ENCODE data around the gene DNALI1.
A peak's percentile ranks its signal among the peaks of the same experiment; 100 is the strongest.

The DNALI1 gene

GRCh38 chr1:37553598-37553926 lies 3.2 kb upstream of the DNALI1 start:
- H3K4me3 ChIP-seq (ENCODE audit: low read length), result peak overlapping the region; percentile 99
- peaks cover 18% of the 10 kb centered on the region for H3K79me2 ChIP-seq (ENCODE audit: low read length)
- TF ChIP-seq CTCF (IDR thresholded peaks at IDR 0.05; ENCODE audit: low read depth, low read length), result no peak
- H3K27ac ChIP-seq (ENCODE audit: low read length), result peak overlapping the region; percentile 33; the same call in 1 of the 2 replicates
- peak overlapping the region; percentile 84 for H3K9ac ChIP-seq (ENCODE audit: low read length)
- no peaks in the 10 kb centered on the region for H3K36me3 ChIP-seq (replicated peaks; ENCODE audit: low read depth, low read length)
- peaks cover 9% of the 10 kb centered on the region for H3K4me1 ChIP-seq (ENCODE audit: low read length)
- H3K4me2 ChIP-seq (ENCODE audit: low read length), result peak overlapping the region; percentile 94
- no peaks in the 10 kb centered on the region for H3K9me3 ChIP-seq (ENCODE audit: insufficient read depth, low read length)
- no peaks in the 10 kb centered on the region for H3K27me3 ChIP-seq (ENCODE audit: low read depth, low read length)
- peaks cover 12% of the 10 kb centered on the region for H4K20me1 ChIP-seq (ENCODE audit: insufficient read depth, low read length)
- H2AFZ ChIP-seq (ENCODE audit: low read depth, low read length), result no peak overlapping the region

- Histone ChIP-seq H3K9me3 (ENCODE audit: insufficient read depth, low read length) (no peaks in the 10 kb centered on the region), H3K4me2 (ENCODE audit: low read length) (peak within 1 kb of the TSS; percentile 94), H3K36me3 (replicated peaks; ENCODE audit: low read depth, low read length) (no peaks in the 10 kb centered on the region), H3K27me3 (ENCODE audit: low read depth, low read length) (no peaks in the 10 kb centered on the region), H3K9ac (ENCODE audit: low read length) (peak within 1 kb of the TSS; percentile 84), H2AFZ (ENCODE audit: low read depth, low read length) (peak within 1 kb of the TSS; percentile 14; the same call in 1 of the 2 replicates), H3K4me3 (ENCODE audit: low read length) (peak within 1 kb of the TSS; percentile 99), H3K4me1 (ENCODE audit: low read length) (peaks cover 9% of the 10 kb centered on the region), H3K79me2 (ENCODE audit: low read length) (peaks cover 18% of the 10 kb centered on the region), H3K27ac (ENCODE audit: low read length) (peak within 1 kb of the TSS; percentile 33), H4K20me1 (ENCODE audit: insufficient read depth, low read length) (peaks cover 12% of the 10 kb centered on the region)
- TF ChIP-seq EZH2phosphoT487 (IDR thresholded peaks at IDR 0.05; ENCODE audit: low read depth), result no peak
Observed at GRCh38 chr1:37553927-37554808, 2.6 kb upstream of the DNALI1 start, which contains the start of gene SNIP1. Gene SNIP1 (minus strand): TSS chr1:37554293. CDS start chr1:37554229, 64 bp downstream.

- peaks cover 12% of the 10 kb centered on the region for H4K20me1 ChIP-seq (ENCODE audit: insufficient read depth, low read length)
- no peak overlapping the region for H3K4me3 ChIP-seq (ENCODE audit: low read length)
- no peaks in the 10 kb centered on the region for H3K36me3 ChIP-seq (replicated peaks; ENCODE audit: low read depth, low read length)
- no peaks in the 10 kb centered on the region for H3K27me3 ChIP-seq (ENCODE audit: low read depth, low read length)
- peaks cover 17% of the 10 kb centered on the region for H3K79me2 ChIP-seq (ENCODE audit: low read length)
- no peak overlapping the region for H2AFZ ChIP-seq (ENCODE audit: low read depth, low read length)
- H3K9me3 ChIP-seq (ENCODE audit: insufficient read depth, low read length), result no peaks in the 10 kb centered on the region
- H3K27ac ChIP-seq (ENCODE audit: low read length), result no peak overlapping the region
- H3K9ac ChIP-seq (ENCODE audit: low read length), result no peak overlapping the region
- no peak overlapping the region for H3K4me2 ChIP-seq (ENCODE audit: low read length)
- no peak for TF ChIP-seq EZH2phosphoT487 (IDR thresholded peaks at IDR 0.05; ENCODE audit: low read depth)
- no peak for TF ChIP-seq CTCF (IDR thresholded peaks at IDR 0.05; ENCODE audit: low read depth, low read length)
- peaks cover 9% of the 10 kb centered on the region for H3K4me1 ChIP-seq (ENCODE audit: low read length)
Observed at GRCh38 chr1:37557402-37557801, 662 bp downstream of the DNALI1 start.

GRCh38 chr1:37558411-37558810 lies 1.7 kb downstream of the DNALI1 start:
- TF ChIP-seq CTCF (IDR thresholded peaks at IDR 0.05; ENCODE audit: low read depth, low read length) (no peak), EZH2phosphoT487 (IDR thresholded peaks at IDR 0.05; ENCODE audit: low read depth) (no peak)
- no peaks in the 10 kb centered on the region for H3K9me3 ChIP-seq (ENCODE audit: insufficient read depth, low read length)
- H3K4me1 ChIP-seq (ENCODE audit: low read length), result no peaks in the 10 kb centered on the region; the same call in 1 of the 2 replicates
- H2AFZ ChIP-seq (ENCODE audit: low read depth, low read length), result 0 out of 2 replicates have a peak overlapping the region, but pooled peaks have one; percentile 3
- H3K4me2 ChIP-seq (ENCODE audit: low read length), result no peak overlapping the region
- peaks cover 4% of the 10 kb centered on the region for H4K20me1 ChIP-seq (ENCODE audit: insufficient read depth, low read length)
- no peak overlapping the region for H3K27ac ChIP-seq (ENCODE audit: low read length)
- peaks cover 7% of the 10 kb centered on the region for H3K79me2 ChIP-seq (ENCODE audit: low read length)
- H3K36me3 ChIP-seq (replicated peaks; ENCODE audit: low read depth, low read length), result no peaks in the 10 kb centered on the region
- H3K9ac ChIP-seq (ENCODE audit: low read length), result no peak overlapping the region
- H3K27me3 ChIP-seq (ENCODE audit: low read depth, low read length), result no peaks in the 10 kb centered on the region
- no peak overlapping the region for H3K4me3 ChIP-seq (ENCODE audit: low read length)
